ENCODE data around the gene PSTPIP1. TPM values are rescaled to one million over a fixed set of nuclear protein-coding genes. Genes with fewer than 3 reads are reported as not detected.

The PSTPIP1 gene
- total RNA-seq, 2 experiments from 2014 or later = 113 to 121 TPM

- ChIA-PET POLR2A (interaction anchor here (1.0 to 3.0 kb wide), 4 partner anchors 9 to 25 kb away, joined by 3 to 11 read pairs (median 4); no protein-coding TSS in a partner anchor), CTCF (interaction anchor here (0.7 to 5.0 kb wide), 3 partner anchors 19 to 31 kb away, joined by 3 to 33 read pairs (median 3); no protein-coding TSS in a partner anchor)
- H3K4me3 Mint-ChIP-seq = peak overlapping the region; percentile 59
- H3K9me3 Mint-ChIP-seq = peaks cover 4% of the 10 kb centered on the region
- intact Hi-C loops (cut with micrococcal nuclease) = no loop called here
- DNase-seq = peak; percentile 91
- peak; percentile 81 for ATAC-seq
- H3K4me1 Mint-ChIP-seq (ENCODE audit: low read depth) = peaks cover 85% of the 10 kb centered on the region
- H3K27me3 Mint-ChIP-seq = no peaks in the 10 kb centered on the region
- peaks cover 72% of the 10 kb centered on the region for H3K36me3 Mint-ChIP-seq (ENCODE audit: low read depth)
- peak overlapping the region; percentile 93 for H3K27ac Mint-ChIP-seq
- no peak for TF ChIP-seq CTCF (IDR thresholded peaks at IDR 0.05)
These were observed 8.3 kb downstream of the PSTPIP1 start for GRCh38 chr15:77002954-77003912.

- ChIA-PET CTCF (interaction anchor here (5.0 kb wide), 1 partner anchor 30 kb away, joined by 33 read pairs; no protein-coding TSS in a partner anchor), POLR2A (interaction anchor here (3.0 kb wide), 1 partner anchor 9 kb away, joined by 11 read pairs; no protein-coding TSS in a partner anchor)
- Mint-ChIP-seq H3K4me3 (peak overlapping the region; percentile 59), H3K27ac (peak overlapping the region; percentile 93), H3K27me3 (no peaks in the 10 kb centered on the region), H3K9me3 (peaks cover 4% of the 10 kb centered on the region), H3K4me1 (ENCODE audit: low read depth) (peaks cover 83% of the 10 kb centered on the region), H3K36me3 (ENCODE audit: low read depth) (peaks cover 68% of the 10 kb centered on the region)
- TF ChIP-seq CTCF (IDR thresholded peaks at IDR 0.05) = no peak
- no peak for ATAC-seq
- DNase-seq = no peak
- intact Hi-C loops (cut with micrococcal nuclease) = no loop called here
These were observed 9.3 kb downstream of the PSTPIP1 start for GRCh38 chr15:77004189-77004588.

- Mint-ChIP-seq H3K4me1 (ENCODE audit: low read depth) (peaks cover 84% of the 10 kb centered on the region), H3K27me3 (no peaks in the 10 kb centered on the region), H3K27ac (peak overlapping the region; percentile 32), H3K4me3 (no peak overlapping the region), H3K36me3 (ENCODE audit: low read depth) (peaks cover 67% of the 10 kb centered on the region), H3K9me3 (peaks cover 2% of the 10 kb centered on the region)
- POLR2A ChIA-PET = interaction anchor here (6.9 kb wide), 1 partner anchor 13 kb away, joined by 50 read pairs; the partner anchor contains the start of gene PSTPIP1
- TF ChIP-seq CTCF (IDR thresholded peaks at IDR 0.05) = no peak
- DNase-seq (no peak), ATAC-seq (no peak)
- CTCF ChIA-PET = no interaction called here
- intact Hi-C loops (cut with micrococcal nuclease) = no loop called here
These were observed 14.2 kb downstream of the PSTPIP1 start for GRCh38 chr15:77009176-77009575.

GRCh38 chr15:77009646-77010311 lies 14.9 kb downstream of the PSTPIP1 start:
- peaks cover 85% of the 10 kb centered on the region for H3K4me1 Mint-ChIP-seq (ENCODE audit: low read depth)
- H3K4me3 Mint-ChIP-seq = no peak overlapping the region
- H3K36me3 Mint-ChIP-seq (ENCODE audit: low read depth) = peaks cover 61% of the 10 kb centered on the region
- H3K27ac Mint-ChIP-seq = peak overlapping the region; percentile 73
- intact Hi-C loops (cut with micrococcal nuclease) = loop anchor here (5.0 to 10.0 kb wide), 2 partner anchors 37 to 105 kb away; partner anchors contain the start of gene SCAPER
- no peaks in the 10 kb centered on the region for H3K9me3 Mint-ChIP-seq
- ATAC-seq (no peak), DNase-seq (no peak)
- CTCF ChIA-PET = no interaction called here
- no peaks in the 10 kb centered on the region for H3K27me3 Mint-ChIP-seq
- POLR2A ChIA-PET = interaction anchor here (2.2 to 6.9 kb wide), 2 partner anchors 10 to 14 kb away, joined by 7 to 50 read pairs; partner anchors contain the start of gene PSTPIP1
- no peak for TF ChIP-seq CTCF (IDR thresholded peaks at IDR 0.05)
